ENCODE results near the gene CDKN2AIP. TPM values are rescaled to one million over a fixed set of nuclear protein-coding genes. Genes with fewer than 3 reads are reported as not detected.

Gene CDKN2AIP
- total RNA-seq, 2 experiments from 2014 or later: 31.2 to 36.3 TPM

- no peak for DNase-seq (ENCODE audit: low spot score)
- TF ChIP-seq EZH2phosphoT487 (IDR thresholded peaks at IDR 0.05; ENCODE audit: borderline replicate concordance, low read depth, low read length): no peak
- TF ChIP-seq CTCF (conservative IDR thresholded peaks at IDR 0.05; ENCODE audit: low read length): no peak
- Histone ChIP-seq H3K4me2 (ENCODE audit: low read length) (no peak overlapping the region), H3K9me2 (ENCODE audit: insufficient read depth, low read length) (no peaks in the 10 kb centered on the region), H4K20me1 (ENCODE audit: insufficient read depth, low read length) (no peaks in the 10 kb centered on the region), H3K4me3 (ENCODE audit: low read depth, low read length, poor library complexity, severe bottlenecking) (no peak overlapping the region), H3K4me1 (ENCODE audit: insufficient read depth, low read length, poor library complexity, severe bottlenecking) (no peaks in the 10 kb centered on the region), H3K27ac (ENCODE audit: low read depth, low read length, poor library complexity, severe bottlenecking) (no peak overlapping the region), H2AFZ (ENCODE audit: low read length) (no peak overlapping the region; the same call in 1 of the 2 replicates), H3K9me3 (ENCODE audit: low read length) (no peaks in the 10 kb centered on the region), H3K36me3 (ENCODE audit: insufficient read depth, low read length) (no peaks in the 10 kb centered on the region), H3K79me2 (ENCODE audit: insufficient read depth, low read depth, low read length) (no peaks in the 10 kb centered on the region)
- POLR2A ChIA-PET: interaction anchor here (0.6 to 1.1 kb wide), 3 partner anchors 19 to 1400 kb away, joined by 3 read pairs; no protein-coding TSS in a partner anchor
- CTCF ChIA-PET (ENCODE audit: unreplicated experiment): no interaction called here
- no TSS peak for BruUV-seq (replicated peaks)
- intact Hi-C loops (cut with micrococcal nuclease; ENCODE audit: unreplicated experiment): no loop called here
These were observed 8.0 kb upstream of the CDKN2AIP start for GRCh38 chr4:183436417-183436816.

GRCh38 chr4:183437452-183437851, 7.0 kb upstream of the CDKN2AIP start:
- Histone ChIP-seq H3K4me3 (ENCODE audit: low read depth, low read length, poor library complexity, severe bottlenecking) (no peak overlapping the region), H3K79me2 (ENCODE audit: insufficient read depth, low read depth, low read length) (no peaks in the 10 kb centered on the region), H3K9me2 (ENCODE audit: insufficient read depth, low read length) (no peaks in the 10 kb centered on the region), H3K27ac (ENCODE audit: low read depth, low read length, poor library complexity, severe bottlenecking) (no peak overlapping the region), H3K4me2 (ENCODE audit: low read length) (no peak overlapping the region), H3K4me1 (ENCODE audit: insufficient read depth, low read length, poor library complexity, severe bottlenecking) (no peaks in the 10 kb centered on the region), H3K36me3 (ENCODE audit: insufficient read depth, low read length) (no peaks in the 10 kb centered on the region), H2AFZ (ENCODE audit: low read length) (no peak overlapping the region), H4K20me1 (ENCODE audit: insufficient read depth, low read length) (no peaks in the 10 kb centered on the region), H3K9me3 (ENCODE audit: low read length) (no peaks in the 10 kb centered on the region)
- TF ChIP-seq CTCF (conservative IDR thresholded peaks at IDR 0.05; ENCODE audit: low read length): no peak
- TF ChIP-seq EZH2phosphoT487 (IDR thresholded peaks at IDR 0.05; ENCODE audit: borderline replicate concordance, low read depth, low read length): no peak
- intact Hi-C loops (cut with micrococcal nuclease; ENCODE audit: unreplicated experiment): no loop called here
- ChIA-PET POLR2A (interaction anchor here (1.1 to 2.3 kb wide), 3 partner anchors 9 to 20 kb away, joined by 3 to 8 read pairs (median 5); no protein-coding TSS in a partner anchor), CTCF (ENCODE audit: unreplicated experiment) (no interaction called here)
- DNase-seq (ENCODE audit: low spot score): no peak
- BruUV-seq (replicated peaks): no TSS peak

DNA sequence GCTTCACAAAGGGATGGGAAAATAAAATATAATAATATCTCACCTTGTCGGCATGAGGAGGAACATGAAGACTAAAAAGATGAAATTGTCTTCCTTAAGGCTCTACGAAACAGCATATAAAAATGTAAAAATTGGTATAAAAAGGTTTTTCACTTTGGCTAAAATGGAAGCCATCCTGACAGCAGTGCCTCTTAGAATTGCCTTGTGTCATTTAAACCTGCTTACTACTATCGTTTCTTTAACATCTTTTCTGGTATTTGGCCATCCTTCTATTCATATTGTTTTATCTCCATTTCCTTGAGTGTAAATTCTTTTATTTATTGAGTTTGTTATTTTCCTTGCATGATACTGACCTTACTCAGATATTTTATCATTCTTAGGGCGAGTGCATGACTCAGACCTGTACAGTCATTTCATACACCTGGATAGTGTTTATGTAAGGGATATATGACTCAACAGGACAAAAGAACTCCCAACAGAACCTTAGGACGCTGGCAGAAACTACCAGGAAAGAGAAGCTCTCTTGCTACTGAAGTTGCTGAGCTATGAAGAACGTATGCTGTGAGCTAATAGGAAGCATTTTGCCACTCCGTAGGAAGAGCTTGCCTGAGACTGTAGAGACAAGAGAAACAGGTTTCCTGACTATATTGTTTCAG, 5.8 kb upstream of the CDKN2AIP start:
- H3K4me2 ChIP-seq (ENCODE audit: low read length): no peak overlapping the region
- H3K4me1 ChIP-seq (ENCODE audit: insufficient read depth, low read length, poor library complexity, severe bottlenecking): peaks cover 7% of the 10 kb centered on the region
- no peak overlapping the region for H3K27ac ChIP-seq (ENCODE audit: low read depth, low read length, poor library complexity, severe bottlenecking)
- H2AFZ ChIP-seq (ENCODE audit: low read length): no peak overlapping the region
- H3K4me3 ChIP-seq (ENCODE audit: low read depth, low read length, poor library complexity, severe bottlenecking): no peak overlapping the region
- H3K36me3 ChIP-seq (ENCODE audit: insufficient read depth, low read length): no peaks in the 10 kb centered on the region
- BruUV-seq (replicated peaks): no TSS peak
- peaks cover 6% of the 10 kb centered on the region; the same call in 1 of the 2 replicates for H3K79me2 ChIP-seq (ENCODE audit: insufficient read depth, low read depth, low read length)
- CTCF ChIA-PET (ENCODE audit: unreplicated experiment): no interaction called here
- POLR2A ChIA-PET: interaction anchor here (0.7 to 2.3 kb wide), 3 partner anchors 10 to 888 kb away, joined by 3 to 8 read pairs (median 3); no protein-coding TSS in a partner anchor
- intact Hi-C loops (cut with micrococcal nuclease; ENCODE audit: unreplicated experiment): no loop called here
- no peaks in the 10 kb centered on the region for H3K9me2 ChIP-seq (ENCODE audit: insufficient read depth, low read length)
- TF ChIP-seq CTCF (conservative IDR thresholded peaks at IDR 0.05; ENCODE audit: low read length): no peak
- no peak for TF ChIP-seq EZH2phosphoT487 (IDR thresholded peaks at IDR 0.05; ENCODE audit: borderline replicate concordance, low read depth, low read length)
- H3K9me3 ChIP-seq (ENCODE audit: low read length): no peaks in the 10 kb centered on the region
- DNase-seq (ENCODE audit: low spot score): no peak
- H4K20me1 ChIP-seq (ENCODE audit: insufficient read depth, low read length): no peaks in the 10 kb centered on the region
